ENCODE results near the gene SAMD9. TPM values are rescaled to one million over a fixed set of nuclear protein-coding genes. Genes with fewer than 3 reads are reported as not detected.

SAMD9 gene
- 10 to 100 TPM; 15.3 to 27.3 TPM for total RNA-seq

DNA sequence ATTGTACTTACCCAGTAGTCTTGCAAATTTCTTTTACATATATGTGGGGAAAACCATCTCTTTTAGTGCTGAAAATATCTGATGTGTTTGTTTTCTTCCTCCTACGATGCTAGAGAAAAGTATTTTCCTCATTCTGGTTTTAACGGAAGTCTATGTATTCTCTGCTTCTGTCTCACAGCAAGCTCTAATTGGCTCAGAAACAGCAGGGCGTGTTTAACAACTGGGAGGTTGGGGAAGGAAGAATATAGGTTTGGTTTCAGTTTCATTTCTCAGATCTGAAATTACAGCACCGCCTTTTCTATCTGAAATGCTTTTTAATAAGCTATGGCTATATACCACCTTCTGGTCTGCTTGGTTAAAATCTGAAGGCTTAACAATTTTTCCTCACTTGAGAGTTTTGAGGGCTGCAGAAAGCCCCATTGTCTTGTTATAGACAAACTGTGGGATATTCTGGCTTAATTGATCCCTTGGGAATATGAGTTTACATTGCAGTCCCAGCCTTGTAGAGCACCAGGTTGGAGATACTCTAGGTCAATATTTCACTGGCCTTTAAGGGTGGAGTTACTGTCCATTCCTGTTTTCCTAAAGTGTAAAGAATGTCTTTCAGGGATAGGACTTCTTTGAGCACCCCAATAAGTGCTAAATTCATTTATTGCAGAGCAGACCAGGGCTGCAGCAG lies at the start of gene SAMD9:
Gene SAMD9, minus strand, starts transcription at position 128 of the 679 bp plus-strand sequence. CDS start 11,882 bp downstream, outside the sequence.
- Mint-ChIP-seq H3K4me1 (ENCODE audit: low read depth in 2 of 2) (peaks cover 38 to 43% of the 10 kb centered on the region in 2 donors), H3K27me3 (no peaks in the 10 kb centered on the region), H3K4me3 (peak within 1 kb of the TSS; percentile 99), H3K27ac (peak within 1 kb of the TSS; percentile 84 to 88), H3K36me3 (peaks cover 32% of the 10 kb centered on the region), H3K9me3 (no peaks in the 10 kb centered on the region)
- ATAC-seq (peak; percentile 97 to 99), DNase-seq (ENCODE audit: low spot score) (peak; percentile 73)

- DNase-seq (ENCODE audit: low spot score), result no peak
- H3K36me3 Mint-ChIP-seq, result peaks cover 20% of the 10 kb centered on the region
- ATAC-seq, result peak in 1 of 2 donors; percentile 67
- H3K9me3 Mint-ChIP-seq, result peaks cover 7% of the 10 kb centered on the region
- peaks cover 7 to 24% of the 10 kb centered on the region in 2 donors for H3K27me3 Mint-ChIP-seq
- H3K4me1 Mint-ChIP-seq (ENCODE audit: low read depth in 2 of 2), result no peaks in the 10 kb centered on the region
- H3K4me3 Mint-ChIP-seq, result no peak overlapping the region
- H3K27ac Mint-ChIP-seq, result no peak overlapping the region
Measured at GRCh38 chr7:93165447-93165846, 47.7 kb upstream of the SAMD9 start.

GRCh38 chr7:93164766-93165165 lies 47.0 kb upstream of the SAMD9 start:
- no peak overlapping the region for H3K27ac Mint-ChIP-seq
- DNase-seq (ENCODE audit: low spot score) (no peak), ATAC-seq (no peak)
- no peaks in the 10 kb centered on the region for H3K4me1 Mint-ChIP-seq (ENCODE audit: low read depth in 2 of 2)
- peaks cover 7% of the 10 kb centered on the region for H3K9me3 Mint-ChIP-seq
- H3K27me3 Mint-ChIP-seq, result peaks cover 7 to 27% of the 10 kb centered on the region in 2 donors
- H3K36me3 Mint-ChIP-seq, result peaks cover 20% of the 10 kb centered on the region
- no peak overlapping the region for H3K4me3 Mint-ChIP-seq

GRCh38 chr7:93161181-93161762 lies 43.5 kb upstream of the SAMD9 start:
- peaks cover 7% of the 10 kb centered on the region for H3K9me3 Mint-ChIP-seq
- no peak overlapping the region for H3K27ac Mint-ChIP-seq
- DNase-seq (ENCODE audit: low spot score) (no peak), ATAC-seq (no peak)
- H3K4me1 Mint-ChIP-seq (ENCODE audit: low read depth in 2 of 2), result no peaks in the 10 kb centered on the region
- no peak overlapping the region for H3K4me3 Mint-ChIP-seq
- peaks cover 7 to 23% of the 10 kb centered on the region in 2 donors for H3K27me3 Mint-ChIP-seq
- peaks cover 14% of the 10 kb centered on the region for H3K36me3 Mint-ChIP-seq

DNA sequence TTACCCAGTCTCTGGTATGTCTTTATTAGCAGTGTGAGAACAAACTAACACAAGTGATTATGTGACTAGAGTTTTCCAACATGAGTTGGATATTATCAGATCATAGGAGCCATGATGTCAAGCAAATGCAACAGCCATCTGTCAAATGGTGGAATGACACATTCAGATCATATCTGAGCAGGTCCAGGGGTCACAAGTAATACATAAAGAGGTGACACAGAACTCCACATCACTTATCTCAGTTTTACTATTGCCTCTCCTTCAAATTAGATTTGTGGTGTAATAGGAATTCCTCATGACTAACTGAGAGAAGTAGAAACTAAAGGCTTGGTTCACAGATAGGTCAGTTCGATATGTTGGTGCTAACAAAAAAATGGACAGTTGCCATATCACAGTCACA lies 42.6 kb upstream of the SAMD9 start:
- H3K4me3 Mint-ChIP-seq, result no peak overlapping the region
- H3K4me1 Mint-ChIP-seq (ENCODE audit: low read depth in 2 of 2), result no peaks in the 10 kb centered on the region
- peaks cover 7 to 23% of the 10 kb centered on the region in 2 donors for H3K27me3 Mint-ChIP-seq
- H3K9me3 Mint-ChIP-seq, result peaks cover 7% of the 10 kb centered on the region
- ATAC-seq (peak in 1 of 2 donors; percentile 17), DNase-seq (ENCODE audit: low spot score) (no peak)
- no peak overlapping the region for H3K27ac Mint-ChIP-seq
- H3K36me3 Mint-ChIP-seq, result peaks cover 14% of the 10 kb centered on the region

- Mint-ChIP-seq H3K27me3 (peaks cover 7 to 23% of the 10 kb centered on the region in 2 donors), H3K4me3 (no peak overlapping the region), H3K9me3 (peaks cover 7% of the 10 kb centered on the region), H3K4me1 (ENCODE audit: low read depth in 2 of 2) (no peaks in the 10 kb centered on the region), H3K36me3 (peaks cover 14% of the 10 kb centered on the region), H3K27ac (no peak overlapping the region)
- no peak for DNase-seq (ENCODE audit: low spot score)
- ATAC-seq, result no peak
Measured at GRCh38 chr7:93159490-93159889, 41.7 kb upstream of the SAMD9 start.

- Mint-ChIP-seq H3K4me1 (ENCODE audit: low read depth in 2 of 2) (no peaks in the 10 kb centered on the region), H3K4me3 (no peak overlapping the region), H3K9me3 (no peaks in the 10 kb centered on the region), H3K36me3 (peaks cover 6% of the 10 kb centered on the region), H3K27me3 (peaks cover 0 to 15% of the 10 kb centered on the region in 2 donors), H3K27ac (peak overlapping the region in 1 of 2 donors; percentile 30)
- ATAC-seq (no peak), DNase-seq (ENCODE audit: low spot score) (no peak)
Measured at GRCh38 chr7:93156884-93157283, 39.1 kb upstream of the SAMD9 start.

DNA sequence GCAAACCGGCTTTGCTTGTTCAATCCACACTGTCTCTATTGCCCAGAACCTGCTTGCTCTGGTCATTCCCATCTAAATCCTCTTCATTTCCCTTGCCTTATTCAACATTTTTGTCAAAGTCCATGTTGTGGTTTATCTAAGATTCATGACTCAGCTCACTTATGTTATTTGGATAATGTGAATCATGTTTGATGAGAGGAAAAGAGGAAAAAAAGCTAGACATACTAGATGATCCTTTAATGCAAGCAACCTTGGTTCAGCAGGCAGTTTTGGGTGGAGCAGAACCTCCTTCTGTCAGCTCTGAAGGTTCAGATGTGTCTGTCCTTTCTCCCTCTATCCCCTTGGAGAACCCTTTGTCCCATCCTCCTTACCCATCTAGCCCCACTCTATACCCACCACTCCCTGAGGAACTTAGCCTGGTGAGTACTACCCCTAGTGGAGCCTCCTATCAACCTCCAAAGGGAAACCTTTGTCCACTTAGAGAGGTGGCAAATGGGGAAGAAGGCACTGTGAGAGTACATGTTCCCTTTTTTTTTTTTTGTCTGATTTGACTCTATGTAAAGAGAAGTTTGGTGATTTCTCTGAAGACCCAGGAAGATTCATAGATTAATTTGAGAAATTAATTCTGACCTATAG lies 32.5 kb upstream of the SAMD9 start:
- DNase-seq (ENCODE audit: low spot score) (no peak), ATAC-seq (no peak)
- Mint-ChIP-seq H3K4me3 (peak overlapping the region; percentile 24), H3K27me3 (no peaks in the 10 kb centered on the region), H3K4me1 (ENCODE audit: low read depth in 2 of 2) (peaks cover 21 to 31% of the 10 kb centered on the region in 2 donors), H3K9me3 (peaks cover 5% of the 10 kb centered on the region), H3K27ac (peak overlapping the region; percentile 36 to 46), H3K36me3 (peaks cover 17% of the 10 kb centered on the region)

DNA sequence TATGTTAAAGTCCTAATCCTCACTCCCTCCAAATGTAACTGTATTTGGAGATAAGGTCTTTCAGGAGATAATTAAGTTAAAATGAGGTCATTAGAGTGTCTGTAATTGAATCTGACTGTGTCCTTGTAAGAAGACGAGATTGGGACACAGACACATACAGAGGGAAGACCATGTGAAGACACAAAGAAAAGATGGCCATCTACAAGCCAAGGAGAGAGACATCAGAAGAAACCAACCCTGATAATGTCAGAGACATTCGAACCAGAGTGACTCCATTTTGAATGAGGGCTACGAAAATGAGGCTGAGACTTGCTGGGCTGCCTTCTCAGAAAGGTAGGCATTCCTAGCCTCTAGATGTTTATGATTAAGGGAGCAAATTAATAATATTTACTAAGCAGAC lies 30.9 kb upstream of the SAMD9 start:
- Mint-ChIP-seq H3K4me1 (ENCODE audit: low read depth in 2 of 2) (peaks cover 21 to 31% of the 10 kb centered on the region in 2 donors), H3K27me3 (no peaks in the 10 kb centered on the region), H3K9me3 (peaks cover 5% of the 10 kb centered on the region), H3K27ac (peak overlapping the region; percentile 98 to 100), H3K4me3 (peak overlapping the region; percentile 89), H3K36me3 (peaks cover 17% of the 10 kb centered on the region)
- ATAC-seq, result no peak
- DNase-seq (ENCODE audit: low spot score), result no peak

DNA sequence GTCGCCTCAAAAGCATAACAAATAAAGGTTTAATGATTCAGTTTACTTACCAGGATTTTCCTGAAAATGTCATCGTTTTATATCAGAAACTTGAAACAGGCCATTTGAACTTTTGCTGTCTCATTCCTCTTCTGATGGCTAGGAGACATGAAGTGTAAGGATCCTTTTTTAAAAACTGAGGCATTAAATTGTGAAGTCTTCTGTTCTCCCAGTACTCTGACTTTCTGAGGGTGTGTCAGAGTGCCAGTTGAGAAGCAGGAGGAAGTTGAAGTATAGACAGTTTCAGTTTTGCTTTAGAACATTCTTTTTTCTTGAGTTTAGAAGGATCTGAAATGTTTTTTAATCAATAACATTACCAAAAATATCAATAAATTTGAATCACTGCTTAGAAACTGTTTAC lies 30.4 kb upstream of the SAMD9 start, which contains the start of gene SAMD9L:
Gene SAMD9L, minus strand, starts transcription at position 242 of the 400 bp plus-strand sequence. CDS start 12,414 bp downstream, outside the sequence.
- peak within 1 kb of the TSS; percentile 98 to 100 for H3K27ac Mint-ChIP-seq
- peak within 1 kb of the TSS; percentile 89 for H3K4me3 Mint-ChIP-seq
- H3K27me3 Mint-ChIP-seq, result no peaks in the 10 kb centered on the region
- DNase-seq (ENCODE audit: low spot score), result no peak
- peaks cover 23 to 35% of the 10 kb centered on the region in 2 donors for H3K4me1 Mint-ChIP-seq (ENCODE audit: low read depth in 2 of 2)
- ATAC-seq, result peak; percentile 67 to 70
- H3K9me3 Mint-ChIP-seq, result peaks cover 5% of the 10 kb centered on the region
- peaks cover 23% of the 10 kb centered on the region for H3K36me3 Mint-ChIP-seq

DNA sequence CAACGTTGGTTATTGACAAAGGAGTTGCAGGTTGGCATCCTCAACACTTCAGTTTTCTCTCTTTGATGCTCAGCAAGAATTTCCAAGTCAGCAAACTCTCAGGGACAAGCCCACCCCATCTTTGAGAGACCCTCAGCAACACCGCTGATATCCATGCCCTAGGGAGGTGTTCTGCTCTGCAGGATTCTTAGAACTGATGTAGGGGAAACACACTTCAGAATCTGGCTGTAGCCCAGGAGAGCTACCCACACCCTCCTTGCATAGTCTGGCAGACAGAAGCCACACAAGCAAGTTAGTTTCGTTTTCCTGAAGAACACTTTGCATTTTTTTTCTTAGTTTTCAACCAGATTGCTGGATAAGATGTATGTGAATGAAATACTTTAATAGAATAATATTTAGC lies 29.6 kb upstream of the SAMD9 start:
- peak overlapping the region; percentile 98 to 100 for H3K27ac Mint-ChIP-seq
- H3K27me3 Mint-ChIP-seq, result no peaks in the 10 kb centered on the region
- ATAC-seq, result peak; percentile 81 to 89
- no peak for DNase-seq (ENCODE audit: low spot score)
- H3K4me3 Mint-ChIP-seq, result peak overlapping the region; percentile 89
- H3K9me3 Mint-ChIP-seq, result peaks cover 5% of the 10 kb centered on the region
- H3K4me1 Mint-ChIP-seq (ENCODE audit: low read depth in 2 of 2), result peaks cover 23 to 36% of the 10 kb centered on the region in 2 donors
- H3K36me3 Mint-ChIP-seq, result peaks cover 25% of the 10 kb centered on the region

DNA sequence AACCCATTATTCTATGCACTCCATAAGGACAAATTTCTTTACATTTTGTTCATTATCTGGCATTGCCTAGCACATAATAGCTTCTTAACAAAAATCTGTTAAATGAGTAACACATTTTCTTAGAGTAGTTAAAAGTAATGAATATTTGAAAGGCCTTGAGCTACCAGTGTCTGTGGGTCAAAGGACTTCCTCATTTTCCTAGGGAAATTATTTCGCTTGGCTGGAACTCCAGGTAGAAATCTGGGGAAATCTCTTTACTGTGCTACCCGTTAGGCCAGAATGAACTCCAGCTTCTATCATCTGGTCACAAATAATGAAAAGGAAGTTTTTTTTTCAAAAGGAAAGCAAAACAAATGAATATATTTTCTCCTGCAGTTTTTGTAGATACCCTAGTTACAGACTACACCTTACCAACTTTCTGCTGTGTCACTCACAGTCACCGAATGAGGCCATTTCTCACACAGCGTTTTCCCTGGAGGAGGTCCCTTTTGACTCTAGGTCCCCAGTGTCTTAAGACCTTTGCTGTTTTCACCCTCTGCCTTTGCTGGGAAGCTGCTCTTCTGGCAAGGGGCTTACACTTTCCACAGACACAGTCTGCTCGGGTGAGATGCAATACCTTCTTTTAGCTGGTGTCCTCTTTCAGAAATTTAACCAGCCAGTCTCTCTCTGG lies 28.8 kb upstream of the SAMD9 start:
- ATAC-seq (peak in 1 of 2 donors; percentile 32), DNase-seq (ENCODE audit: low spot score) (no peak)
- Mint-ChIP-seq H3K27ac (peak overlapping the region; percentile 98 to 100), H3K27me3 (no peaks in the 10 kb centered on the region), H3K4me1 (ENCODE audit: low read depth in 2 of 2) (peaks cover 23 to 36% of the 10 kb centered on the region in 2 donors), H3K36me3 (peaks cover 25% of the 10 kb centered on the region), H3K4me3 (peak overlapping the region; percentile 89), H3K9me3 (peaks cover 5% of the 10 kb centered on the region)

DNA sequence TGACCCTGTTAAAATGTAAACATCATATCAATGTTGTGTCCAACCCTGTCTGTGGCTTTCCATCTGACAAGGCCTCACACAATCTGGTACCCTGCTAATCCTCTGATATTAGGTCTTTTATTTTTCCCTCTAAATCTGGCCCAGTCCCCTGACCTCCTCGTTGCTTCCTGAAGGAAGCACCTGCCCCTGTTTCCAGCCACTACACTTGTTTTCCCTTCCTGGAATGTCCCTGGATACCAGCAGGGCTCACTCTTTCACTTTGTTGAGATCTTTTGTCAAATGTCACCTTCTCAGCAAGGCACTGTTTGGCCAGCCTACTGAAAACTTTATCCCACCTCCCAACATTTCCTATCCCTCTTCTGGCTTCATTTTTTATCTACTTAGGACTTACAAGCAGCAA lies 28.3 kb upstream of the SAMD9 start:
- no peak for DNase-seq (ENCODE audit: low spot score)
- H3K4me3 Mint-ChIP-seq, result peak overlapping the region; percentile 65
- peaks cover 23 to 36% of the 10 kb centered on the region in 2 donors for H3K4me1 Mint-ChIP-seq (ENCODE audit: low read depth in 2 of 2)
- H3K36me3 Mint-ChIP-seq, result peaks cover 25% of the 10 kb centered on the region
- H3K27ac Mint-ChIP-seq, result peak overlapping the region; percentile 98 to 100
- peaks cover 5% of the 10 kb centered on the region for H3K9me3 Mint-ChIP-seq
- H3K27me3 Mint-ChIP-seq, result no peaks in the 10 kb centered on the region
- no peak for ATAC-seq

Data from natural killer cell treated with Interleukin-12 subunit alpha and Interleukin-12 subunit beta and Interleukin-15 and Interleukin-18, amount 100 ng/mL, for 72 hours (primary cell).